Measurements from ENCODE around the gene OTULINL. TPM values are rescaled to one million over a fixed set of nuclear protein-coding genes. Genes with fewer than 3 reads are reported as not detected.
"Not testable (repeated sequence)": the region's sequence is repeated elsewhere in the genome, so short reads cannot be mapped to it uniquely, and the experiment has no call there.

The OTULINL gene
- total RNA-seq: 0.05 and 0.16 TPM in 2 replicates
- not detected for polyA plus RNA-seq (2012)

- DNase-seq (ENCODE audit: low read depth): peak; percentile 71
Measured at GRCh38 chr5:14581106-14581890, at the start of gene OTULINL. Gene OTULINL, plus strand, starts transcription at chr5:14581792. Its CDS starts 103 bp downstream, at chr5:14581895.

DNA sequence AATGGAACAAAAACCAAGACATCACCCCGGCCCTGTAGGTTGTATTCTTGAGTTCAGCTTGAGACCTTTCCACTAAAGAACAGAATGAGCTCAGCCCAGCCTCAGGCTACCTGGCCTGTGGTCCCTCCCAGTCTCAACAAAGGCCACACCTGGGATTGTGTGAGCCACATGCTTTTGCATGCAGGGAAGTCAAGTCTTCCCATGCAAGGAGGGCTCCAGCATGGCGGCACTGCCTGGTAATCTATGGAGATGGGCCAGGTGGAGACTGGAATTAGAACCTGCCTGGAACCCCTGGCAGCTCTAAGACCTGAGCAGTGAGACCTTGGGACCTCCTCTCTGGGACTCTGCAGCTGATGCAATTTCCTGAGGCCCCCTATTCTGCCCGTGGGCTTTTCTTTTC lies 49.4 kb upstream of the OTULINL start:
- DNase-seq (ENCODE audit: low read depth): no peak

GRCh38 chr5:14534773-14535172 lies 46.8 kb upstream of the OTULINL start:
- DNase-seq (ENCODE audit: low read depth): peak; percentile 82

- DNase-seq (ENCODE audit: low read depth): no peak
Measured at GRCh38 chr5:14545308-14545707, 36.3 kb upstream of the OTULINL start.

DNA sequence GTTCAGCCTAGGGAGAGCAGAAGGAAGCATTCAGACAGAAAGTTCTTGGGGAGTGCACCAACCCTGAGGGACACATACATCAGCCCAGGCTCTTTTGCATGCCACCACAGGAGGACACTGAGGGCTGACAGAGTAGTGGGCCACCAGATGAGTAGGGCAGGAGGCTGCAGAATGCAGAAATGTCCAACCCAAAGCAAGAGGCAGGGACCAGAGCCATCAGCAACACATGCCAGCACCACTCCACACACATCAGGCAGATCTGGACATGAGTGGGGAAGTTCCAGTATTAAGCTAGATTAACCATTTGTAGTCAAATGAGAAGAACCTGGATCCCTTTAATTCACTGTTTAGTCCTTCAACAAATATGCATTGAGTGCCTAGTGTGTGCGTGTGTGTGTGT lies 35.7 kb upstream of the OTULINL start:
- DNase-seq (ENCODE audit: low read depth): no peak

DNA sequence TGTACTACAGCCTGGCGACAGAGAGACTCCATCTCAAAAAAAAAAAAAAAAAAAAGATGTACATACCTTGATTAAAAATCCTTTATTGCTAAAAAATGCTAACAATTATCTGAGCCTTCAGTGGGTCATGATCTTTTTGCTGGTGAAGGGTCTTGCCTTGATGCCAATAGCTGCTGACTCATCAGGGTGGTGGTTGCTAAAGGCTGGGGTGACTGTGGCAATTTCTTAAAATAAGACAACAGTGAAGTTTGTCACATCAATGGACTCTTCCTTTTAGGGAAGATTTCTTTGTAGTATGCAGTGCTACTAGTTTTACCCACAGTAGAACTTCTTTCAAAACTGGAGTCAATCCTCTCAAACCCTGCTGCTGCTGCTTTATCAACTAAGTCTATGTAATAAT lies 33.9 kb upstream of the OTULINL start:
- DNase-seq (ENCODE audit: low read depth): no peak

GRCh38 chr5:14551211-14551610 lies 30.4 kb upstream of the OTULINL start:
- no peak for DNase-seq (ENCODE audit: low read depth)

GRCh38 chr5:14552017-14552416 lies 29.6 kb upstream of the OTULINL start:
- DNase-seq (ENCODE audit: low read depth): no peak

GRCh38 chr5:14554288-14554687 lies 27.3 kb upstream of the OTULINL start:
- DNase-seq (ENCODE audit: low read depth): not testable (repeated sequence)

GRCh38 chr5:14556015-14556414 lies 25.6 kb upstream of the OTULINL start:
- DNase-seq (ENCODE audit: low read depth): no peak

DNA sequence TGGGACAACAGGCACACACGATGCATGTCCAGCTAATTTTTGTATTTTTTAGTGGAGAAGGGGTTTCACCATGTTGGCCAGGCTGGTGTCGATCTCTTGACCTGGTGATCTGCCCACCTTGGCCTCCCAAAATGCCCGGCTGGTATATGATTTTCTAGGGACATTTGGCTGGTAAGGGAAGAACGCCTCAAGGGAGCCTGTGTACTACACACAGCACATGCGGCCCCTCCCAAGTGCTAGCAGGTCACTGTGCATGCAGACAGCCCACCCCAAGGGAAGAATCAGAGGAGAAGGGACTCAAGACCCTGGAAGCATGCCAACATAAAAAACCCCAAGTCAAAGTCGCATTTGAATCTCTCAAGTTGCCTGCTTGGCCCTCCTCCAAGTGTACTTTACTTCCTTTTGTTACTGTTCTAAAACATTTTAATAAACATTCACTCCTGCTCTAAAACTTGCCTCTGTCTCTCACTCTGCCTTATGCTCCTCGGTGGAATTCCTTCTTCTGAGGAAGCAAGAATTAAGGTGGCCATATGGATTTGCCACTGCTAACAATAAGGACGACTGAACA lies 24.3 kb upstream of the OTULINL start:
- DNase-seq (ENCODE audit: low read depth): no peak

- no peak for DNase-seq (ENCODE audit: low read depth)
Measured at GRCh38 chr5:14557791-14558415, 23.7 kb upstream of the OTULINL start.

- DNase-seq (ENCODE audit: low read depth): no peak
Measured at GRCh38 chr5:14560091-14560595, 21.4 kb upstream of the OTULINL start.

- no peak for DNase-seq (ENCODE audit: low read depth)
Measured at GRCh38 chr5:14561741-14562140, 19.9 kb upstream of the OTULINL start.

GRCh38 chr5:14568333-14568732 lies 13.3 kb upstream of the OTULINL start:
- no peak for DNase-seq (ENCODE audit: low read depth)

DNA sequence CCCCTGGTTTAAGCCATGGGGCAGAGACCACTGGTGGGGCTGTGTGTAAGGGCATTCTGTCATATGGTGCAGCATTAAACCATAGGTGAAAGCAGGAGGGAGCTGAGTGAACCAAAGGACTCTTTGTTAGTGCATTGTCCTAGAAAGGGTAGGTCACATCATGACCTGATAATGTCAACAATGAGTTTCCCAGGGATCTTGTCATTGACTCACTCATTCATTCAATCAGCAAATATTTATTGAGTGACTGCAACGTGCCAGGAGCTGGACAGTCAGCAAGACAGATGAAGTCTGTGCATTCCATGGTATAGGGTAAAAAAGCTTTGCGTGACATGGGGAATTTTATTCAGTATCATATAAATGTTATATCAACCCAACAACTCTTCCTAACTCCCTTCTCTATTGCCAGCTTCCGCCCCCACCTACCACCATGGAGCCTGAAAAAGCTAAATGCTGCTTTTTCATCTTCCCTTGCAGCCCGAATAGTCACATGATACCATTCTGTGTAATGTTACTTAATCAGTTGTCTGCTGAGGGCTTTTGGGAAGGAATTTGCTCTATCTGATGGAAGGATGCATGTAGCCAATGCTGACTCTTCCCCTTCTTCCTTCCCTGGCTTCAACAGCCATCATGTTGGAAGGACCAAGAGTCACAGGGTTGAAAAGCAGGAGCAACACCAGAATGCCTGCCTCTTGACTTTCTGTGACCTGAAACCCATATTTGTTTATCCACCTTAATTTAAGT lies 11.5 kb upstream of the OTULINL start:
- DNase-seq (ENCODE audit: low read depth): no peak

GRCh38 chr5:14571901-14572300 lies 9.7 kb upstream of the OTULINL start:
- no peak for DNase-seq (ENCODE audit: low read depth)

DNA sequence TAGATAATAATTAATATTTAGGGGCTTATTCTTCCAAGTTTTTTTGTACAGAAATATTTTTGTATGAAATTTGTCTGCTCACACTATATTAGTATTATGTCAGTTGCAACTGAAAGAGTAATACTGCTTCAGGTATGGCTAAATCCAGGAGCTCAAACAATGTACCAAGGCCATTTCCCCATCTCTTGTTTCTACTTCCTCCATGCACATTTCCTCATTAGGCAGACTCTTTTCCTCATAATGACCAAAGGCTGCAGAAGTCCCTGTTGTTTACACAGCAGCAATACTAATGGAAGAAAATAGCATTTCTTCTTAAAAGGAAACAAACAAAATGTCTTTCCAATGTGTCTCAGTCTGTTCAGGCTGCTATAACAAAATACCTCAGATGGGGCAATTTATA lies 9.2 kb upstream of the OTULINL start:
- no peak for DNase-seq (ENCODE audit: low read depth)

DNA sequence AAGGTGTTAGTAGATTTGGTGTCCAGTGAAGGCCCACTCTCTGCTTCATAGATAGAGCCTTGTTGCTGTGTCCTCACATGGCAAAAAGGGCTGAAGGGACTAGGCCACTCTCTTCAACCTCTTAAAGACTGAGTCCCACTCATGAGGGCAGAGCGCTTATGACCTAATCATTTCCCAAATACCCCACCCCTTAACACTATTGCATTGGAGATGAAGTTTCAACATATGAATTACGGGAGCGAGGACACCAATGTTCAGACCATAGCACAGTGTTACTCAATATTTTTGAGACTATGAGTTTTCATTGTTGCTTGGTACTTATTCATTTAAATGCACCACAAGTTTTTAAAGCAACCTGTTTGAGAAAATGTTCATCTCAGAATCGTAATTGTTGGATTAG lies 8.8 kb upstream of the OTULINL start:
- no peak for DNase-seq (ENCODE audit: low read depth)

DNA sequence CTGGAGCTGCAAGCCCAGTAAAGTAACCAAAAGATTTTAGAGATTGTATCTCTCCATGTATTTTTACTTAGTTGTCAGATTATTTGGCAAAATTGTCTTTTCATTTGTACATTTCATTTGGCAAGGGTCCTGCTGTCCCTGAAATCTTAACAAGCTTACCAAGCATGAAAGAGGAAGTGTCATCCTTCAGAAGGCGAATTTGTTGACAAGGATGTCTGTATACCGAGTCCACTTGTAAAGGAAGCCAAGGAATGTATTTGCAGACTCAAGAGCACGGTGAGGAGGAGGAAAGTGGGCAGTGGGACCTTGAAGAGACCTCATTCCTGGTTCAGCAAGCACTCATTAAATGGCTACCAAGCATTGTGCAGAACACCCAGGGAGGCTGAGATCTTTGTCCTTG lies 7.5 kb upstream of the OTULINL start:
- no peak for DNase-seq (ENCODE audit: low read depth)

DNA sequence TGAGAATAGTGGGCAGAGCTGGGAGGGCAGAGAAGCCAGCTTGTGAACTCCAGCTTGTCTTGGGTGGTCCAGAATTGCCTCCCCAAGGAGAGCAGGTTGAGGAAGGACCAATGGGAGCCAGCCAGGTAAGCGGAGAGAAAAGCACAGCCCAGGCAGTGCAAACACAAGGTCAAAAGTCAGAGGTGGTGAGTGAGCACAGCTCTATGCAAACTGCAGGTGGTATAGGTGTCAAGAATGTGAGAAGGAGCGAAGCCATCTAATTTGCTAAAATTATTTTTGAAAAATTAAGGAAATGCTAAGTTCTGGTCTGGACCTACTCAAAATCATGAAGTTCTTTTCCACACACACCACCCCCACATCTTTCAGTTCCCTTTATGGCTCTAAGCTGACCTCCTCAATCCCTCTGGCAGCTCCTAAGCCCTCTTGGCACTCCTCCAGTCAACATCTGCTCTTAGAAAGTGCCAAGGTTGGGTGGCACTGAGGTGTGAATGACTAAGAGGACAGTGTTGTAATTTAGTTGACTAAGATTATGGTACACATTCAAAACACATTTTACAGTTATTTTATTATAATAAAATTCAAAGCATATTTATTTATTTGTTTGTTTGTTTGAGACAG lies 6.6 kb upstream of the OTULINL start:
- peak; percentile 11 for DNase-seq (ENCODE audit: low read depth)

All from myocyte (in vitro differentiated cells).